Measurements from ENCODE around the gene MST1. TPM values are rescaled to one million over a fixed set of nuclear protein-coding genes. Genes with fewer than 3 reads are reported as not detected.

The MST1 gene
- total RNA-seq, 4 donors from 2014 or later = 0.89 to 7.3 (median 4.4) TPM

- H3K9me3 ChIP-seq = no peaks in the 10 kb centered on the region
- H3K27ac ChIP-seq = no peak overlapping the region
- ATAC-seq = no peak
- H3K27me3 ChIP-seq = peaks cover 6% of the 10 kb centered on the region
- no peak for TF ChIP-seq POLR2AphosphoS5 (IDR thresholded peaks at IDR 0.05)
- no peak for TF ChIP-seq POLR2A (IDR thresholded peaks at IDR 0.05)
- TF ChIP-seq EP300 (IDR thresholded peaks at IDR 0.05) = no peak
- TF ChIP-seq CTCF (IDR thresholded peaks at IDR 0.05) = no peak
- H3K4me1 ChIP-seq = peaks cover 0 to 5% (median 0%) of the 10 kb centered on the region in 3 donors
- peaks cover 0 to 93% of the 10 kb centered on the region in 2 donors for H3K36me3 ChIP-seq
- no CpG with 5 or more reads among the region's 2 CpGs for WGBS, 2 donors (ENCODE audit: low coverage in 1 of 2)
- H3K4me3 ChIP-seq = no peak overlapping the region
These were observed 8.1 kb downstream of the MST1 start for GRCh38 chr3:49681232-49681522.

GRCh38 chr3:49680493-49681231 is 8.6 kb downstream of the MST1 start:
- no CpG with 5 or more reads among the region's 7 CpGs for WGBS, 2 donors (ENCODE audit: low coverage in 1 of 2)
- Histone ChIP-seq H3K4me3 (no peak overlapping the region), H3K9me3 (no peaks in the 10 kb centered on the region), H3K27me3 (peaks cover under 1% of the 10 kb centered on the region), H3K4me1 (peaks cover 0 to 3% (median 0%) of the 10 kb centered on the region in 3 donors), H3K27ac (no peak overlapping the region), H3K36me3 (peaks cover 0 to 98% of the 10 kb centered on the region in 2 donors)
- ATAC-seq = no peak
- TF ChIP-seq EP300 (IDR thresholded peaks at IDR 0.05) = no peak
- no peak for TF ChIP-seq CTCF (IDR thresholded peaks at IDR 0.05)
- TF ChIP-seq POLR2AphosphoS5 (IDR thresholded peaks at IDR 0.05) = no peak
- TF ChIP-seq POLR2A (IDR thresholded peaks at IDR 0.05) = no peak

- Histone ChIP-seq H3K4me1 (peaks cover 0 to 25% (median 10%) of the 10 kb centered on the region in 3 donors), H3K27me3 (no peaks in the 10 kb centered on the region), H3K9me3 (no peaks in the 10 kb centered on the region), H3K4me3 (no peak overlapping the region), H3K27ac (no peak overlapping the region), H3K36me3 (peaks cover 0 to 58% of the 10 kb centered on the region in 2 donors)
- TF ChIP-seq POLR2A (IDR thresholded peaks at IDR 0.05) = no peak
- no peak for ATAC-seq
- WGBS, 2 donors (ENCODE audit: low coverage in 1 of 2) = 80% methylated on average over 1 of the region's 11 CpGs; no CpG with 5 or more reads in 1 of the 2 donors
These were observed 13.4 kb downstream of the MST1 start for GRCh38 chr3:49675912-49676311.

- Histone ChIP-seq H3K27ac (peak overlapping the region; percentile 64 to 94 (median 92)), H3K36me3 (peaks cover 0 to 44% of the 10 kb centered on the region in 2 donors), H3K4me1 (peaks cover 0 to 25% (median 10%) of the 10 kb centered on the region in 3 donors), H3K9me3 (no peaks in the 10 kb centered on the region), H3K4me3 (peak overlapping the region; percentile 65 to 93), H3K27me3 (peaks cover under 1% of the 10 kb centered on the region)
- TF ChIP-seq POLR2AphosphoS5 (IDR thresholded peaks at IDR 0.05) (no peak), POLR2A (IDR thresholded peaks at IDR 0.05) (no peak), CTCF (IDR thresholded peaks at IDR 0.05) (peak in 2 of 4 experiments; percentile 32 to 46)
- 0% methylated on average over 3 to 6 of the region's 34 CpGs for WGBS, 2 donors (ENCODE audit: low coverage in 1 of 2)
- peak; percentile 20 for ATAC-seq
These were observed 14.7 kb downstream of the MST1 start for GRCh38 chr3:49674497-49674983.

- TF ChIP-seq POLR2A (IDR thresholded peaks at IDR 0.05) = peak; percentile 78 to 79
- peak in 1 of 4 experiments; percentile 18 for TF ChIP-seq CTCF (IDR thresholded peaks at IDR 0.05)
- TF ChIP-seq EP300 (IDR thresholded peaks at IDR 0.05) = no peak
- TF ChIP-seq POLR2AphosphoS5 (IDR thresholded peaks at IDR 0.05) = peak; percentile 75
- Histone ChIP-seq H3K4me3 (peak within 1 kb of the TSS; percentile 65 to 93), H3K36me3 (peaks cover 0 to 38% of the 10 kb centered on the region in 2 donors), H3K4me1 (peaks cover 0 to 25% (median 10%) of the 10 kb centered on the region in 3 donors), H3K27ac (peak within 1 kb of the TSS; percentile 64 to 94 (median 92)), H3K9me3 (no peaks in the 10 kb centered on the region), H3K27me3 (peaks cover 7% of the 10 kb centered on the region)
- WGBS, 2 donors (ENCODE audit: low coverage in 1 of 2) = no CpG with 5 or more reads among the region's 71 CpGs
- peak; percentile 94 for ATAC-seq
These were observed 15.4 kb downstream of the MST1 start, which contains the start of gene APEH for GRCh38 chr3:49673715-49674496. APEH (plus strand) TSS chr3:49674351; CDS start chr3:49674402, 51 bp downstream.
